ENCODE data around the gene FYCO1. TPM values are rescaled to one million over a fixed set of nuclear protein-coding genes. Genes with fewer than 3 reads are reported as not detected.

The FYCO1 gene
- total and polyA plus RNA-seq, 7 donors, result 14.0 to 129 (median 68.3) TPM

DNA sequence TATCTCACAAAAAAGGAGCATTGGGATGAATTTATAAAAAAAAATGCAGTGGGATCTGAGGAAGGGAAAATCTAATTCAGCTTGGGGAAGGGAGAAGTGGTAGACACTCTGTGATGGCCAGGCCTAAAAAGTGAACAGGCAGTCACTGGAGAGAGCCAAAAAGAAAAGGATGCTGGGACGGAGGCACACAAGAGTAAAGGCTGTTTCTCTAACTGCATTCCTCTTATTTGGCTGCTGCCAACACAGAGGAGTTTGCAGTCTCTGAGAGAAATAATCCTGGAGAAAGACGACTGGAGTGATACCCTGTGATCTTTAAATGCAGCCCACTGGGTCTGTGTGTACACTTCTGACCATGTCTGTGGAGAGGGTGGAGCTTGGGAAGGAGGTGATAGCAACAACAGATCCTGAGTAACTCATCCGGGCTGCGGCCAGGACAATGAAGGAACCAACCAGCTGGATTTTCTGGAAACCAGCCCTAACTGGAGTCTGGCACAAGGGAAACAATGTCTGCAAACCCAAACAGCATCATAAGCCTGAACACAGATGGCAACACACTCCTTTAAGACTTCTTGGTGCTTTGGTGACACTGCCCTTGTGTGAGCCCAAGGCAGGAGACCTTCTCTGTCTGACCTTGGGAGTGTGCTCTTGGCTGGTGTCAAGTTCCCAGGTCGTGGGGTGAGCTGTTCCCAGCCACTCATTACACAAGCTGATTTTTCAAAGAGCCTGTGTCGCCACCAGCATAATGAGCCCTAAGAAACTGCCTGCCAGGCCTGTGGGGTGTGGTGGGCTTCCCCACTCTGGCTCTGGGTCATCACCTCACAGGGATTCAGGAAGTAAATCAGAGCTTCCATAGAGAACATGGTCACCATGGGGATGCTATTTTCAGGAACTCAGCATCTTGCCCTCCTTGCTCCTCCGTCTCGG lies 8.0 kb downstream of the FYCO1 start:
- Histone ChIP-seq H3K4me3 (peak overlapping the region; percentile 21), H3K4me1 (peaks cover 98% of the 10 kb centered on the region), H3K9me3 (no peaks in the 10 kb centered on the region), H3K27me3 (ENCODE audit: insufficient read depth in 3 of 3, low read length in 2 of 3) (no peaks in the 10 kb centered on the region), H3K36me3 (ENCODE audit: insufficient read depth in 1 of 2, low read depth in 1 of 2) (peaks cover 6 to 16% of the 10 kb centered on the region in 2 donors), H3K27ac (peak overlapping the region; percentile 99)
- intact Hi-C loops (cut with DNase I), result no loop called here
- ATAC-seq (peak; percentile 32 to 62 (median 59)), DNase-seq (peak; percentile 56 to 77)
- 8 to 12% (median 11%) methylated on average over 8 of the region's 8 CpGs for WGBS, 3 donors
- TF ChIP-seq, protein P1, sequence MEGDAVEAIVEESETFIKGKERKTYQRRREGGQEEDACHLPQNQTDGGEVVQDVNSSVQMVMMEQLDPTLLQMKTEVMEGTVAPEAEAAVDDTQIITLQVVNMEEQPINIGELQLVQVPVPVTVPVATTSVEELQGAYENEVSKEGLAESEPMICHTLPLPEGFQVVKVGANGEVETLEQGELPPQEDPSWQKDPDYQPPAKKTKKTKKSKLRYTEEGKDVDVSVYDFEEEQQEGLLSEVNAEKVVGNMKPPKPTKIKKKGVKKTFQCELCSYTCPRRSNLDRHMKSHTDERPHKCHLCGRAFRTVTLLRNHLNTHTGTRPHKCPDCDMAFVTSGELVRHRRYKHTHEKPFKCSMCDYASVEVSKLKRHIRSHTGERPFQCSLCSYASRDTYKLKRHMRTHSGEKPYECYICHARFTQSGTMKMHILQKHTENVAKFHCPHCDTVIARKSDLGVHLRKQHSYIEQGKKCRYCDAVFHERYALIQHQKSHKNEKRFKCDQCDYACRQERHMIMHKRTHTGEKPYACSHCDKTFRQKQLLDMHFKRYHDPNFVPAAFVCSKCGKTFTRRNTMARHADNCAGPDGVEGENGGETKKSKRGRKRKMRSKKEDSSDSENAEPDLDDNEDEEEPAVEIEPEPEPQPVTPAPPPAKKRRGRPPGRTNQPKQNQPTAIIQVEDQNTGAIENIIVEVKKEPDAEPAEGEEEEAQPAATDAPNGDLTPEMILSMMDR (IDR thresholded peaks at IDR 0.05), result no peak

GRCh38 chr3:45986303-45986982 lies 9.2 kb downstream of the FYCO1 start:
- H3K36me3 ChIP-seq (ENCODE audit: insufficient read depth in 1 of 2, low read depth in 1 of 2), result peaks cover 10 to 28% of the 10 kb centered on the region in 2 donors
- intact Hi-C loops (cut with DNase I), result no loop called here
- TF ChIP-seq, protein P1 (IDR thresholded peaks at IDR 0.05), result no peak
- DNase-seq, result no peak
- 22 to 45% (median 26%) methylated on average over 5 of the region's 5 CpGs for whole genome bisulfite sequencing, 3 donors
- peaks cover 98% of the 10 kb centered on the region for H3K4me1 ChIP-seq
- no peaks in the 10 kb centered on the region for H3K27me3 ChIP-seq (ENCODE audit: insufficient read depth in 3 of 3, low read length in 2 of 3)
- peak; percentile 70 to 78 (median 74) for ATAC-seq
- H3K9me3 ChIP-seq, result no peaks in the 10 kb centered on the region
- H3K27ac ChIP-seq, result peak overlapping the region; percentile 99
- H3K4me3 ChIP-seq, result peak overlapping the region; percentile 62

- DNase-seq, result no peak
- Histone ChIP-seq H3K36me3 (ENCODE audit: insufficient read depth in 1 of 2, low read depth in 1 of 2) (peaks cover 17 to 35% of the 10 kb centered on the region in 2 donors), H3K27me3 (ENCODE audit: insufficient read depth in 3 of 3, low read length in 2 of 3) (no peaks in the 10 kb centered on the region), H3K27ac (peak overlapping the region; percentile 99), H3K4me1 (peaks cover 98% of the 10 kb centered on the region), H3K4me3 (peak overlapping the region; percentile 62), H3K9me3 (no peaks in the 10 kb centered on the region)
- intact Hi-C loops (cut with DNase I), result no loop called here
- TF ChIP-seq, protein P1 (IDR thresholded peaks at IDR 0.05), result no peak
- 15 to 29% (median 16%) methylated on average over 13 of the region's 13 CpGs for WGBS, 3 donors
- ATAC-seq, result peak; percentile 46 to 62 (median 54)
Observed at GRCh38 chr3:45985532-45986302, 9.9 kb downstream of the FYCO1 start.

DNA sequence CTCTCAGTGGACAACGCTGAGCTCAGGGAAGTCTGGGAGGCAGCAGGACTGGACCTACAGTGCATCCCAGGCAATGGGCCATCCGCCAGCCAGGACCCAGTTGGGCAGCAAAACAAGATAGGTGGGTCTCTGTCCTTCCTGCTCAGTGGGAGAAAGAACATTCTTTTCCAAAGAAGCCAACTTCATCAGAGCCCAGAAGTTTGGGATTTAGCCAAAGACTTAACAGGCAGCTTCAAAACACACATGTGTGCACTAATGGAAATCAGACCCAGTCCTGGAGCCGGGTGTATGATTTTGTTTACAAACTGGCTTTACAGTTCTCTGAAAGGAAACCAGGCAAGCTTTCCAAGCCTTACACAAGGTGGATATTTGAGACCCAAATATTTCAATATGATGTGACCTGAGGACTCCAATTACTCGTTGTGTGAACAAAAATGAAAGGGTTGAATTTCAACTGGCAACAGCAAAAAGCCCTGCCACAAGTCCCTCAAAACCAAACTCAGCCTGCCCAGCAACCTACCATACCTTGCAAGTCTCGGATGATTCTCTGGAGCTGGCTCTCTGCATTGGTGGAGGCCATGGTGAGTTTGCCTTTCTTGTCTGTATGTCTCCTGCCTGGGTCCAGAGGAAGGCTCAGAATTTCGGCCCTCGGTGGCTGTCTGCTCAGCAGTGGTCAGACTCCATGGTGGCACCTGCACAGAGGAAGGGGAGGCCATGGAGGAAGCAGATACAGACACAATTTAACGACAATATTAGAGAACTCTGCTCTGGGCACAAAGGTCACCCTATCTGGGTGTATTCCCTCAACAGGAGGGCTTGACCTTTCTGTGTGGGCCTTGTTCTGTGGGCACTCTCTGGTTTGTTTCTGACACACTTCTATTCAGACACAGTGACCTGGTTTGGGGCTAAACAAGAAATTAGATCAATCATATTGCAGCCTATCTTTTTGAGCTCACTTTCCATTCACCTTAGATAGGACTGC lies 11.0 kb downstream of the FYCO1 start:
- Histone ChIP-seq H3K4me1 (peaks cover 97% of the 10 kb centered on the region), H3K4me3 (peak overlapping the region; percentile 62), H3K9me3 (no peaks in the 10 kb centered on the region), H3K27ac (peak overlapping the region; percentile 99), H3K36me3 (ENCODE audit: insufficient read depth in 1 of 2, low read depth in 1 of 2) (peaks cover 18 to 46% of the 10 kb centered on the region in 2 donors), H3K27me3 (ENCODE audit: insufficient read depth in 3 of 3, low read length in 2 of 3) (no peaks in the 10 kb centered on the region)
- peak in 3 of 4 donors; percentile 18 to 38 (median 36) for ATAC-seq
- peak; percentile 42 to 74 for DNase-seq
- intact Hi-C loops (cut with DNase I), result no loop called here
- TF ChIP-seq, protein P1 (IDR thresholded peaks at IDR 0.05), result no peak
- WGBS, 3 donors, result 24 to 33% (median 31%) methylated on average over 8 of the region's 8 CpGs

All from psoas muscle (tissue), 8 donors.